IPS-18a (cell line): Measurements from ENCODE around the gene GOLGA6L22.
"Not testable (repeated sequence)": the region's sequence is repeated elsewhere in the genome, so short reads cannot be mapped to it uniquely, and the experiment has no call there.

Experiments
- H3K27ac ChIP-seq: one replicate; pipeline ENCODE4 v1.5.1; 2013; ENCODE audit warnings: low read length
- H3K27me3 ChIP-seq: one replicate; pipeline ENCODE4 v1.6.1; 2013; ENCODE audit warnings: mild to moderate bottlenecking, low read length; ENCODE audit not compliant: control insufficient read depth, insufficient read depth
- H3K36me3 ChIP-seq: one replicate; pipeline ENCODE4 v1.6.1; 2013; ENCODE audit warnings: low read depth, low read length; ENCODE audit not compliant: control insufficient read depth
- H3K4me1 ChIP-seq: one replicate; pipeline ENCODE4 v1.6.1; 2013; ENCODE audit warnings: low read depth, low read length; ENCODE audit not compliant: control insufficient read depth
- H3K4me3 ChIP-seq: one replicate; pipeline ENCODE4 v1.5.1; 2013; ENCODE audit warnings: low read length
- H3K9ac ChIP-seq: one replicate; pipeline ENCODE4 v1.6.1; 2013; ENCODE audit warnings: mild to moderate bottlenecking, low read length, moderate library complexity
- H3K9me3 ChIP-seq: one replicate; pipeline ENCODE4 v1.6.1; 2013; ENCODE audit warnings: low read depth, low read length; ENCODE audit not compliant: control insufficient read depth

The GOLGA6L22 gene, protein sequence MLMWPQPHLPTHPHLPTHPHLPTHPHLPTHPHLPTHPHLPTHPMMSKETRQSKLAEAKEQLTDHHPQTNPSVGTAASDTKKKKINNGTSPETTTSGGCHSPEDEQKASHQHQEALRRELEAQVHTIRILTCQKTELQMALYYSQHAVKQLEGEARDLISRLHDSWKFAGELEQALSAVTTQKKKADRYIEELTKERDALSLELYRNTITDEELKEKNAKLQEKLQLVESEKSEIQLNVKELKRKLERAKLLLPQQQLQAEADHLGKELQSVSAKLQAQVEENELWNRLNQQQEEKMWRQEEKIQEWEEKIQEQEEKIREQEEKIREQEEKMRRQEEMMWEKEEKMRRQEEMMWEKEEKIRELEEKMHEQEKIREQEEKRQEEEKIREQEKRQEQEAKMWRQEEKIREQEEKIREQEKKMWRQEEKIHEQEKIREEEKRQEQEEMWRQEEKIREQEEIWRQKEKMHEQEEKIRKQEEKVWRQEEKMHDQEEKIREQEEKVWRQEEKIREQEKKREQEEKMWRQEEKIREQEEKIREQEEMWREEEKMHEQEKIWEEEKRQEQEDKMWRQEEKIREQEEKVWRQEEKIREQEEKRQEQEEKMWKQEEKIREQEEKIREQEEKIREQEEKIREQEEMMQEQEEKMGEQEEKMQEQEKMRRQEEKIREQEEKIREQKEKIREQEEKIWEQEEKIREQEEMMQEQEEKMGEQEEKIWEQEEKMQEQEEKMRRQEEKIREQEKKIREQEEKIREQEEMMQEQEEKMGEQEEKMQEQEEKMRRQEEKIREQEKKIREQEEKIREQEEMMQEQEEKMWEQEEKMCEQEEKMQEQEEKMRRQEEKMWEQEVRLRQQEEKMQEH

DNA sequence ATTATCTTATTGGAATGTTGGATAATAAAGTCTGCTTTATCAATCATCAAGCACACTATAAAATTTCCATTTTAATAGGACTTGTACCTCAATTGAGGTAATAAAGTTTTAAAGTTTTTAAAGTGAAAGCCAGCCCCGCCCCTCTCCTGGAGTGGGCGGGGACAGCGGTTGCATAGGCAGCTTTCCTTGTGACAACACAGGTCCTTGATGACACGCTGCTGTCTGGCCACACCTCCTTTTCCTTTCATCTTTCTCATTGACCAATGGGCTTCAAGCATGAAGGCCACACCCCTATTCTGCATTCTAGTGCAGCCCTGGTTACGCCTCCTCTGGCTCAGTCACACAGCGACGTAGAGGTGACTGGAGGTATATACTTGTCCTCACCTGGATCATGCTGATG, at the start of gene GOLGA6L22:
TSS of gene GOLGA6L22 (plus strand) at position 301 of the 400 bp plus-strand sequence. CDS start at position 392, 91 bp downstream.
- H3K9me3 ChIP-seq, H3K27ac ChIP-seq, H3K4me3 ChIP-seq, H3K9ac ChIP-seq, H3K36me3 ChIP-seq, H3K4me1 ChIP-seq, H3K27me3 ChIP-seq: not testable (repeated sequence)

DNA sequence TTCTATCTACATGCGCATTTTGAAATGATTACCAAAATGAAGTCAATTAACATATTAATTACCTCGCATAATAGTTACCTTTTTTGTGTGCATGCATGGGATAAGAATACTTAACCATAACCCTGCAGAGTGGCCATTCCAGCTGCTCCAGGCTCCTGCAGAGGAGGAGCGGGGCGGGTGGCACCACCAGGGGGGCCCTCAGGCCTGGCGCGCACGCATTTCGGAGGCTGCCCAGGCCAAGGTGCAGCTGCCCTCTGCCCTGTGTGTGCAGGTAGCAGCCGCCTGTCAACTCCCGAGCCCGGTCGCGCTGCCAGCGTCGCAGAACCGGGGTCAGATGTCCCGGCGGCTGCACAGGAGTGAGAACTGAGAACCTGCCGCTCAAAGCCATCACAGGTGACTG, 41.4 kb upstream of the GOLGA6L22 start:
- H3K27ac ChIP-seq, H3K9ac ChIP-seq, H3K9me3 ChIP-seq, H3K4me1 ChIP-seq, H3K36me3 ChIP-seq, H3K4me3 ChIP-seq, H3K27me3 ChIP-seq: not testable (repeated sequence)

DNA sequence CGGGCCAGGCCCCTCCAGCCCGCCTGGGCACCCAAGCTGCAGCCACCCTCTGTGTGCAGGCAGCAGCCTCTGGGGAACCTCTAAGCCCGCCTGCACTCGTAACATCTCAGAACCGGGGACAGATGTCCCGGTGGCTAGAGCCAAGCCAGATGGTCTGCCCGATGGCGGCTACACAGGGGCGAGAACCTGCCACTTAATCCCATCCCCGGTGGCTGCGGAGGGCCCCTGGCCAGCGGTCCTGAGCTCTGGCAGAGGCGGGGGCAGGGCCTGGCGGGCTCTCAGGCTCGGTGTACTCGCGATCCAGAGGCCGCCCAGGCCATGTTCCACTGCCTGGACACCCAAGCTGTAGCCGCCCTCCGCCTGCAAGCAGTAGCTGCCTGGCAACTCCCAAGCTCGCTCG, 40.9 kb upstream of the GOLGA6L22 start:
- not testable (repeated sequence) for H3K27ac ChIP-seq, H3K4me3 ChIP-seq, H3K9me3 ChIP-seq, H3K9ac ChIP-seq, H3K36me3 ChIP-seq, H3K4me1 ChIP-seq, H3K27me3 ChIP-seq

DNA sequence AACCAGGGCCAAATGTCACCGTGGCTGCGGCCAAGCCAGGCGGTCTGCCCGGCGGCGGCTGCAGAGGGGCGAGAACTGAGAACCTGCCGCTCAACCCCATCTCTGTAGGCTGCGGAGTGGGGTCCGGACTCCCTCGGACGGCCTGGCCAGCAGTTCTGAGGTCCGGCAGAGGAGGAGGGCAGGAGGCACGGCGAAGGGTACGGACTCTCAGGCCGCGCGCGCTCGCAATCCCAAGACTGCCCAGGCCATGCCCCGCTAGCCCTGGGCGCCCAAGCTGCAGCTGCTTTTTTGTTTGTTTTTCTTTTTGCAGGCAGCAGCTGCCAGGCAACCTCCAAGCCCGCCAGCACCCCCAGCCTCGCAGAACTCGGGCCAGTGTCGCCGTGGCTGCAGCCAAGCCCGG, 40.5 kb upstream of the GOLGA6L22 start:
- not testable (repeated sequence) for H3K9me3 ChIP-seq, H3K9ac ChIP-seq, H3K27me3 ChIP-seq

DNA sequence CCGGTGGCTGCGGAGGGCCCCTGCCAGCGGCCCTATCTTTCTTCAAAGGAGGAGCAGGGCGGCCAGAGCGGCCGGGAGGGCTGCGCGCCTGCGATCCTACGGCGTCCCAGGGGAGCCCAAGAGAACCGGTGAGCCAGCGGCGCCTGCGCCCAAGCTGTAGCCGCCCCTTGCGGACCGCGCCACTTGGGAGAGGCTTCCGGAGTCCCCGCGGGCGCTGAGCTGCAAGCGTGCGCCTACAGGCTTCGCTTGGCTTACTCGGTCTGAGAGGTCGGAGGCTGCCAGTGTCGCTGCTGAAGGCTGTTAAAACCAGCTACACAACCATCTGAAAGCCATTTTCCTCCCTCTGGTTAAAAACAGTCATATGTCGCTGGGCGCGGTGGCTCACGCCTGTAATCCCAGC, 40.0 kb upstream of the GOLGA6L22 start:
- H3K27me3 ChIP-seq, H3K9ac ChIP-seq, H3K27ac ChIP-seq, H3K4me3 ChIP-seq, H3K36me3 ChIP-seq, H3K4me1 ChIP-seq, H3K9me3 ChIP-seq: not testable (repeated sequence)

More for the DNA sequence above, 40.5 kb upstream of the GOLGA6L22 start:
- not testable (repeated sequence) for H3K4me1 ChIP-seq, H3K36me3 ChIP-seq, H3K27ac ChIP-seq, H3K4me3 ChIP-seq

DNA sequence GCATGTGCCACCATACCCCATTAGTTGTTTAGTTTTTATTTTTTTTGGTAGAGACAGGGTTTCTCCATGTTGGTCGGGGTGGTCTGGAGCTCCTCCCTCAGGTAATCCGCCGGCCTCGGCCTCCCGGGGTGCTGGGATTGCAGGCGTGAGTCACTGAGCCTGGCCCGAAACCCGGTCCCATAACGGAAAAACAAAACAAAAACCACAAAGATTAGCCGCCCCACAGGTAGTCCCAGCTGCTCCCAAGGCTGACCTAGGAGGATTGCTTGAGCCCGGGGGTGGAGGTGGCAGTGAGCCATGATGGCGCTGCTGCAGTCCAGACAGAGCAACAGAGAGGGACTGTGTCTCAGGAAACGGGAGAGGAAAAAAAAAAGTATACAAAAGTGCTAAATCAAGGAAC, 38.4 kb upstream of the GOLGA6L22 start:
- not testable (repeated sequence) for H3K9ac ChIP-seq, H3K9me3 ChIP-seq, H3K4me1 ChIP-seq, H3K27ac ChIP-seq, H3K4me3 ChIP-seq, H3K36me3 ChIP-seq, H3K27me3 ChIP-seq

DNA sequence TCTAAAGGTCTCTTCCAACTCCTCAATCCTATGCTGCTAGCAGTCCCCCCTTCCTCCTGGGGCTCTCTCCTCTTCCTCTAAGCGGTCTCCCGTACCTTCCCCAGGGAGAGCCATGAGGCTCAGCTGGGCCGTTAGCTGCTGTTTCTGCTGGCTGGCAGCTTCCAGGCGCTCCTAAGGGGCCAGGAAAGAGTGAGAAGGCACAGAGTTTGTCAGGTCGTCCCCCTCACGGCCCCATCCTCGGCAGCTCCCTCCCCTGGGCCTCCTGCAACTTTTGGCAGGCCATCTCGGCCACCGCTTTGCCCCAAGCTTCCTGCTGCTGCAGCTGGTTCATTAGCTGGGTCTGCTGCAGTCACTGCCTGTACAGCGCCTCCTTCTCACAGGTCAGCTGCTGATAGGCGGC, 29.3 kb upstream of the GOLGA6L22 start:
- not testable (repeated sequence) for H3K4me1 ChIP-seq, H3K36me3 ChIP-seq, H3K9me3 ChIP-seq, H3K9ac ChIP-seq, H3K27me3 ChIP-seq, H3K27ac ChIP-seq, H3K4me3 ChIP-seq

DNA sequence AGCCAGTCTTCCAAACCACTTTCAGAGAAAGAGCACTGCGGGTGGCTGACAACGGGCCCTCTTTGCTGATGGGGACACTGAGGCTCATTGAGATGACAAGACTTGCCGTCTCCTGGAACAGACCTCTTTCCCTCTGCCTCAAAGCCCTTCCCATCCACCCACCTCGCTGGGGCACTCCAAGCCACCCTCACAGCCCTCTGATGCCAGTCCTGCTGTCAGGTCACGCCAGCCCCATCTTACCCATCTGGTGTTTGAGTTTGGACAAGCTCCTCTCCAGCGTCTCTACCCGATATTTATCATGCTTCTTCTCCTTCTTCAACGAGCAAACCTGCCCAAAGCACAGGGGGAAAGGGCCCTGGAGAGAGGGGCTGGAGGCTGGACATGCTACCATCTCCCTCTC, 27.0 kb upstream of the GOLGA6L22 start:
- not testable (repeated sequence) for H3K4me1 ChIP-seq, H3K27me3 ChIP-seq, H3K4me3 ChIP-seq, H3K9me3 ChIP-seq, H3K36me3 ChIP-seq, H3K27ac ChIP-seq, H3K9ac ChIP-seq

DNA sequence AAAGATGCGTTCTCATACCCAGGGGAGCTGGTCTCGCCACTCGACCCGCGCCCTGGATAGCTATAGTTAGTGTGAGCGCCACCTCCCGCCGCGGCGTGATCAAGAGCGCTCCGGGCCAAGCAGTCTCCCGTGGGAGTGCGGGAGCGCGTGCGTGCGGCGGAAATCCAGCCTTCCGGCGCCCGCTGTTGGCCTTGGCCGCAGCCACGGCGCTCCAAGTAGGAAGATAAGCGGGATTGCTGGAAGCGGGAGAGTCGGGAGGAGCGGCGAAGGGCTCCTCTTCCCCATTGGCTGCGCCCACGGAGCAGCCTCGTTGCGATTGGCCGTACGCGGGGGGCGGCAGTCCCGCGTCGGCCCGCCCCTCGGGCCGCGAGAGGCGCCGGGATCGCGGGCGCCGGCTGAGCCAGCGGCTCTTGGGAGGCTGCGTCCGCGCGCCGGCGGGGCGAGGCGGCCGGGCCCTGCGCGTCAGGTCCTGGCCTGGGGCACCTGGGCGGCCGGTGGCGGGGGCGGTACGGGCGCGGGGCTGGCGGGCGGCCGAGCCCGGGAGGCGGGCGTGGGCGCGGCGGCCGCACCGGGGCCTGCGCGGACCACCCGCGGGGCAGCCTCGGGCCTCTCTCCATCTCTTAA, 35.9 kb downstream of the GOLGA6L22 start:
- not testable (repeated sequence) for H3K4me3 ChIP-seq, H3K9ac ChIP-seq

DNA sequence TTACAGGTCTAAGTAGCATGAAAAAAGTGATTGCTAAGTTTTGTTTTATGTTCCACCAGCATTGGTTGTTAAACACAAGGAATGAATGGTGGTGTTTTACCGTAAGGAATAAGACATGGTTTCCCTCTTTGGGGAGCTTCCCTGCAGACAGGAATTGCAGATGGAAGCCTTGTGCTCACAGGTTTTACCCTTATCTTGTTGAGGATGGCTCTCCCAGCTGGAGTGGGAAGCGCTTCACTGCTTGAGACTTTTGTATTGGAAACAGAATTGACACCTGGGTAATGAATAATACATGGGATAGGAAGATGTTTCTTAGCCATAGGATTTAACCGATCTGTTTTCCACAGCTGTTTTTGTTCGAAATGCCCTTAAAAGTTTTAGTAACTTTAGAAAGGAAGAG, 38.5 kb downstream of the GOLGA6L22 start:
- H3K27ac ChIP-seq, H3K9ac ChIP-seq, H3K9me3 ChIP-seq, H3K4me1 ChIP-seq, H3K27me3 ChIP-seq, H3K36me3 ChIP-seq, H3K4me3 ChIP-seq: not testable (repeated sequence)

More for the DNA sequence above, 35.9 kb downstream of the GOLGA6L22 start:
- not testable (repeated sequence) for H3K9me3 ChIP-seq, H3K27ac ChIP-seq, H3K27me3 ChIP-seq, H3K36me3 ChIP-seq, H3K4me1 ChIP-seq

DNA sequence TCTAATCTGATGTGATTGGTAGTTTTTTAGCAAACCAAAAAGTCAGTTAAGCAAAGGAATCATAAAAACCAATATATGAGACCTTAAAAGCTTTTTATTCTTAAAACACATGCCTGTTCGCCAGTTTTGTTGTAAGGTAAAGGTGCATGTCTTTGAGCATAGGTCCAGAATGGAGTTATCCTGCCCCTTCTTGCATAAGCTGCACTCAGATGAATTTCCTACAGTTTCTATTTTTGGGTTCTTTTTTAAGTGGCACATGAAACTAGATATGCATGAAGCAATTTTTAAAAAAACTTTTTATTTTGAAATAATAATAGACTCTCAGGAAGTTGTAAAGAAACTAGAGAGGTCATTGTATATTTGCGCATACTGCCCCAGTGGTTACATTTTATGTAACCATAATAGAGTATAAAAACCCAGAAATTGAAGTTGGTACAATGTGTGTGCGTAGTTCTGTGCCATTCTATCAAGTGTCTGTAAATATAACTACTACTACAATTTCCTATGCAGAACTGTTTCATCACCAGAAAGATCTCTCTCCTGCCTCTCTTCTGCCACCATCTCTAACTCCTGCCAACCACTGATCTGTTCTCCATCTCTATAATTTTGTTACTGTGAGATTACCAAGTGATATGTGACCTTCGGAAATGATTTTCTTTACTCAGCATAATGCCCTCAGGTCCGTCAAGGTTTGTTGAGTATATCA, 39.7 kb downstream of the GOLGA6L22 start:
- not testable (repeated sequence) for H3K9me3 ChIP-seq, H3K4me1 ChIP-seq, H3K36me3 ChIP-seq, H3K27ac ChIP-seq, H3K27me3 ChIP-seq, H3K9ac ChIP-seq, H3K4me3 ChIP-seq
